Stimulated activated CD4-positive, alpha-beta T cell treated with anti-CD3 and anti-CD28 coated beads, Interleukin-1b, Interleukin-23, amount 100 ng/mL, for 4 hours (primary cell): Measurements from ENCODE around the gene TAF11L2.
"Not testable (repeated sequence)": the region's sequence is repeated elsewhere in the genome, so short reads cannot be mapped to it uniquely, and the experiment has no call there.

Experiments
- DNase-seq, 2 donors: peaks; one replicate each; pipeline ENCODE4 v3.0.0-alpha.2; 2020; ENCODE audit warnings: low read depth in 2 of 2

The TAF11L2 gene

DNA sequence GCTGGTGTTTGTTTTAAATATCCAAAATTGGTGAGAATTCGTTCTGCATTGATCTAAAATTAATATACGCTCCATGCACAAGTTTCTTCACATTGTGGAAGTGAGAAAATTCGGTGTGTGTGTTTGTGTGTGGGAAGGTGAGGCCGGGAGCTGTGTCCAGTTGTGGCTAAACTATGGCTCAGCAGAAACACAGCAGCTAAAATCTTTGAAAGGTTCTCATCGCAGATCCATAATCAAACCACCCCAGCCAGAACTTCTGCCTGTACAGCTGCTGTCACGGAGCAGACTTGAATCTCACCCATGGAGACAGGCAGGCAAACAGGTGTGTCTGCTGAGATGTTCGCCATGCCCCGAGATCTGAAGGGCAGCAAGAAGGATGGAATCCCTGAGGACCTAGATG, at the start of gene TAF11L2:
TAF11L2 (plus strand) TSS at position 301 of the 400 bp plus-strand sequence.
- DNase-seq: not testable (repeated sequence)

DNA sequence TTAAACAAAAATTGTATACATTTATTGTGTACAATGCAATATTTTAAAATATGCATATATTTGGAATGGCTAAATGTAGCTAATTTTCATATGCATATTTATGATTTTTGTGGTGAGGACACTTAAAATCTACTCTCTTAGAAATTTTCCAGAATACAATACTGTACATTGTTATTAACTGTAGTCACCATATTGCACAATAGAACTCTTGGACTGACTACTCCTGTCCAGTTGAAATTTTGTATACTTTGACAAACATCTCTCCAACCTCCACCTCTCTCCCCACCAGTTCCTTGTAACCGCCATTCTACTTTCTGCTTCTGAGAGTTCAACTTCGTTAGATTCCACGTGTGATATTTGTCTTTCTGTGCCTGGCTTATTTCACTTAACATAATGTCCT, 49.2 kb upstream of the TAF11L2 start:
- no peak for DNase-seq

GRCh38 chr5:17452936-17453335, 45.1 kb upstream of the TAF11L2 start:
- no peak for DNase-seq

DNA sequence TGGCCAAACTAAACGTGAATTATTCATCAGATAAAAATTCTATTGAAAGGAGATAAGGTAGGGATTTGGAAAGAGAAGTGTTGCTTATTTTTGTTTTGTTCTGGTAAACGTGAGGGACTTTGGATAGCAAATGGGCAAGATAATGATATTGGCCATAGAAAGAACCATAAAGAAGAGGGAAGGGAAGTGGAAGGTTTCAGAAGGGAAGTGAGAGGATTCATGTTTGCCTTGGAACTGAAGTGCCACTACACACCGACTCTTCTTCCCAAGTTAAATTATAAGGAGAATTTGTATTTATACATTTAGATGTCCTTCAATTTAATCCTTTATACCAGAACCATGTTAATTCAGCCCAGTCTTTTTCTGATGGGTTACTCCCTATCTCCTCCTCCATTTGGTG, 42.1 kb upstream of the TAF11L2 start:
- DNase-seq: no peak

- no peak for DNase-seq
Measured at GRCh38 chr5:17461793-17462192, 36.2 kb upstream of the TAF11L2 start.

- no peak for DNase-seq
Measured at GRCh38 chr5:17463653-17464052, 34.4 kb upstream of the TAF11L2 start.

DNA sequence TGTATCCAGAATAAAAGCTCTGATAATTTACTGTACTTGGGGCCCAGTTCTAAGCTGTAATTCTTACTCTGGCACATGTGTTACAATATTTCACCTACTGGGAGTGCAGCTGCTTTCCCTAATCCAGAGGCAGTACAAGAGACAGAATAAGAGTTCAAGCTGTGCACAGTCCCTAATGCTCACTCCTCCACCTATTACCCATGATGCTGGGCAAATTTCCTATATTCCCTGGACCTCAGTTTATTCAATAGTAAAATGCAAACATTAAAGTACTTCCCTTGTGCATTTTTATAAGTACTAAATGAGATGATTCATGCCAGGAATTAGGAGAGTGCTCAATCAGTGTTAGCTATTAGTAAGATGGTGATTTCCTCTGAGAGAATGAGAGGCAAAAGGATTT, 28.0 kb upstream of the TAF11L2 start:
- no peak for DNase-seq

DNA sequence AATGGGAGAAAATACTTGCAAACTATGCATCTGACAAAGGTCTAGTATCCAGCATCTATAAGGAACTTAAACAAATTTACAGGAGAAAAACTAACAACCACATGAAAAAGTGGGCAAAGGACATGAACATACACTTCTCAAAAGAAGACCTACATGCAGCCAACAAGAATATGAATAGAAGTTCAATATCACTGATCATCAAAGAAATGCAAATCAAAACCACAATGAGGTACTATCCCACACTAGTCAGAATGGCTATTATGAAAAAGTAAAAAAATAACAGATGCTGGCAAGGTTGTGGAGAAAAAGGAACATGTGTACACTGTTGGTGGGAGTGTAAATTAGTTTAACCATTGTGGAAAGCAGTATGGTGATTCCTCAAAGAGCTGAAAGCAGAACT, 23.0 kb upstream of the TAF11L2 start:
- DNase-seq: not testable (repeated sequence)

- no peak for DNase-seq
Measured at GRCh38 chr5:17477043-17477442, 21.0 kb upstream of the TAF11L2 start.

- DNase-seq: no peak
Measured at GRCh38 chr5:17477573-17478265, 20.3 kb upstream of the TAF11L2 start.

GRCh38 chr5:17481378-17481777, 16.7 kb upstream of the TAF11L2 start:
- DNase-seq: no peak

DNA sequence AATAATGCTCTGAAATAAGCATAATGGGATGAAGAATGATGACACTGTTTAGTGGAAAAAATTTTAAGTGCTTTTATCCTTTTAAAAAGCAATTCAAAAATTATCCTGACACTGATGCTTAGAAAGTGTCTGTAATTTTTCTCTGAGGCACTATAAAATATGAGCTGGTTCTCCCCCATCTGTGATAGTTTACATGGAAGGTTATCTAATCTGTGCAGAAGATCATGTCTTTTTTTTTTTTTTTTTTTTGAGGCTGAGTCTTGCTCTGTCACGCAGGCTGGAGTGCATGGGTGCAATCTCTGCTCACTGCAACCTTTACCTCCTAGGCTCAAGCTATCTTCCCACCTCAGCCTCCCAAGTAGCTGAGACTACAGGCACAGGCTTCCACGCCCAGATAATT, 15.2 kb upstream of the TAF11L2 start:
- DNase-seq: no peak

DNA sequence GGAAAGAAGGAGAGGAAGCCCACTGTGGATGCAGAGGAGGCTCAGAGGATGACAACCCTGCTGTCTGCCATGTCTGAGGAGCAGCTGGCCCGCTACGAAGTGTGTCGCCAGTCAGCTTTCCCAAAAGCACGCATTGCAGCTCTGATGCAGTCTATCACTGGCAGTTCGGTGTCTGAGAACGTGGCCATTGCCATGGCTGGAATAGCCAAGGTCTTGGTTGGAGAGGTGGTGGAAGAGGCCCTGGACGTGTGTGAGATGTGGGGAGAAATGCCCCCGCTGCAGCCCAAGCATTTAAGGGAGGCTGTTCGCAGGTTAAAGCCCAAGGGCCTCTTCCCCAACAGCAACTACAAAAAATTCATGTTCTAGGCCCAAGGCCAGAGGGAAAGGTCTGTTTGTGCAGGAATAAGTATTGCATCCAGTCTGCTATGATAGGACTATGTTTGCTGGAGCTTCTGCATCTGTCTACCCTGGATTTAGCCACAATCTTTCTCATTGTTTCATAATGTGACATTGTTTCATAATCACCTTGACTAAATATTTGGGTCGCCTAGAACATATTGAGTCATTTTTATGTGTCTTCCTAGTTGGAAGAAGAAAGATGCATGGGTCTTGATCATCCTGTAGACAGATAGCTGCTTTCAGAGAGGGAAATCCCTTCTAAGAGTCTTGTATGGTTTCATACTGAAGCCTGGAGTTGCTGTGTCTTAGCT, 11.4 kb upstream of the TAF11L2 start:
- DNase-seq: not testable (repeated sequence)

- no peak for DNase-seq
Measured at GRCh38 chr5:17487174-17487512, 10.9 kb upstream of the TAF11L2 start.

- not testable (repeated sequence) for DNase-seq
Measured at GRCh38 chr5:17491257-17491656, 6.8 kb upstream of the TAF11L2 start.

DNA sequence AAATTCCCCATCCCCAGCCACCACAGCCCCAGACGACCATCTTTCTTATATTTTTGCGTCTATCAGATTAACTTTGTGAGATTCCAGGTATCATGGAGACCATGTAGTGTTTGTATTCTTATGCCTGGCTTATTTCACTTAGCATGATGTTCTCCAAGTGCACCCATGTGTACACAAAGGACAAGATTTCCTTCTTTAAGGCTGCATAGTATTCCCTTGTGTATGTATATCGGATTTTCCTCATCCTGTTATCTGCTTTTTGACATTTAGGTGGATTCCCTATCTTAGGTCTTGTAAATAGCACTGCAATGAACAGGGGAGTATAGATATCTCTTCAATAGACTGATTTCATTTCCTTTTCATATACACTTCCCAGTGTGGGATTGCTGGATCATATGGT, 5.3 kb upstream of the TAF11L2 start:
- no peak for DNase-seq

DNA sequence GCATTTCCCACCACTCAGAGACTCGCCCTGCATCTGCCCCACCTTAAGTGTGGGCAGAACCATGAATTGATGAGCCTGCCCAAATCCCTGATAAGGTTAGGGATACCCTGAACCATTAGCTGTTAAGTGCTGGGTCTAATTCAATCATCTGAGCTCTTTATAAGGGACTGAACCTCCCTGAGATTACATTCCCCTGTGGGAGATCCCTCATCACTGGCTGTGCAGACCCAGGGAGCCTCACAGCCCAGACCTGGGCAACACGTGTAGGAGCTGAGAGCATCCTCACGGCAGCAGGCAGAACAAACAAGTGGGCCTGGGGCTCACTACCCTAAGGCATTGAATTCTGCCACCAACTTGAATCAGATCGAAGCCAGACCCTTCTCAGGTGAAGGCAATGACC, 585 bp upstream of the TAF11L2 start:
- DNase-seq: no peak

GRCh38 chr5:17511775-17512325, 13.8 kb downstream of the TAF11L2 start:
- DNase-seq: no peak

DNA sequence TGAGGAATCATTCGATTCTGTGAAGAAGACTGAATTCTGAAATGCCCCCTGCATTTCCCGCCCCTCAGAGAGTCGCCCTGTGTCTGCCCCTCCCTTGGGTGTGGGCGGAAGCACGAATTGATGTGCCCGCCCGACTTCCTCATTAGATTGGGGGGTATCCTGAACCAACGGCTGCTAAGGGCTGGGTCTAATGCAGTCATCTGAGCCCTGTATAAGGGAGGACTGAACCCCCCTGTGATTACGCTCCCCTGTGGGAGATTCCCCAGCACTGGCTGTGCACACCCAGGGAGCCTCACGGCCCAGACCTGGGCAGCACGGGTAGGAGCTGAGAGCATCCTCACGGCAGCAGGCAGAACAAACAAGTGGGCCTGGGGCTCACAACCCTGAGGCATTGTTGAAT, 19.5 kb downstream of the TAF11L2 start:
- not testable (repeated sequence) for DNase-seq

DNA sequence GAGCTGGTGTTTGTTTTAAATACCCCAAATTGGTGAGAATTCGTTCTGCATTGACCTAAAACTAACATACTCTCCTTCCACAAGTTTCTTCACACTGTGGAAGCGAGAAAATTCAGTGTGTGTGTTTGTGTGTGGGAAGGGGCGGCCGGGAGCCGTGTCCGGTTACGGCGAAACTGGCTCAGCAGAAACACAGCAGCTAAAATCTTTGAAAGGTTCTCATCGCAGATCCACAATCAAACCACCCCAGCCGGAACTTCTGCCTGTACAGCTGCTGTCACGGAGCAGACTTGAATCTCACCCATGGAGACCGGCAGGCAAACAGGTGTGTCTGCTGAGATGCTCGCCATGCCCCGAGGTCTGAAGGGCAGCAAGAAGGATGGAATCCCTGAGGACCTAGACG, 20.0 kb downstream of the TAF11L2 start, which contains the start of gene TAF11L3:
TAF11L3 (plus strand) TSS at position 301 of the 400 bp plus-strand sequence.
- DNase-seq: not testable (repeated sequence)

- DNase-seq: not testable (repeated sequence)
Measured at GRCh38 chr5:17519508-17519907, 21.5 kb downstream of the TAF11L2 start.

DNA sequence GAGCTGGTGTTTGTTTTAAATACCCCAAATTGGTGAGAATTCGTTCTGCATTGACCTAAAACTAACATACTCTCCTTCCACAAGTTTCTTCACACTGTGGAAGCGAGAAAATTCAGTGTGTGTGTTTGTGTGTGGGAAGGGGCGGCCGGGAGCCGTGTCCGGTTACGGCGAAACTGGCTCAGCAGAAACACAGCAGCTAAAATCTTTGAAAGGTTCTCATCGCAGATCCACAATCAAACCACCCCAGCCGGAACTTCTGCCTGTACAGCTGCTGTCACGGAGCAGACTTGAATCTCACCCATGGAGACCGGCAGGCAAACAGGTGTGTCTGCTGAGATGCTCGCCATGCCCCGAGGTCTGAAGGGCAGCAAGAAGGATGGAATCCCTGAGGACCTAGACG, 23.5 kb downstream of the TAF11L2 start, which contains the start of gene TAF11L4:
TAF11L4 (plus strand) TSS at position 301 of the 400 bp plus-strand sequence.
- not testable (repeated sequence) for DNase-seq

DNA sequence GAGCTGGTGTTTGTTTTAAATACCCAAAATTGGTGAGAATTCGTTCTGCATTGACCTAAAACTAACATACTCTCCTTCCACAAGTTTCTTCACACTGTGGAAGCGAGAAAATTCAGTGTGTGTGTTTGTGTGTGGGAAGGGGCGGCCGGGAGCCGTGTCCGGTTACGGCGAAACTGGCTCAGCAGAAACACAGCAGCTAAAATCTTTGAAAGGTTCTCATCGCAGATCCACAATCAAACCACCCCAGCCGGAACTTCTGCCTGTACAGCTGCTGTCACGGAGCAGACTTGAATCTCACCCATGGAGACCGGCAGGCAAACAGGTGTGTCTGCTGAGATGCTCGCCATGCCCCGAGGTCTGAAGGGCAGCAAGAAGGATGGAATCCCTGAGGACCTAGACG, 26.9 kb downstream of the TAF11L2 start, which contains the start of gene TAF11L5:
TAF11L5 (plus strand) TSS at position 301 of the 400 bp plus-strand sequence.
- not testable (repeated sequence) for DNase-seq
